ENCODE data around the gene GABRG3.

GRCh38 chr15:27323801-27324200, 352.8 kb downstream of the GABRG3 start:
- TF ChIP-seq ZBTB33 (IDR thresholded peaks at IDR 0.05; ENCODE audit: extremely low read depth, insufficient replicate concordance, low read length) (no peak), CTCF (IDR thresholded peaks at IDR 0.05 in 2 of 3, conservative IDR thresholded peaks at IDR 0.05 in 1 of 3; ENCODE audit: borderline replicate concordance in 1 of 3, insufficient read depth in 1 of 3, low read depth in 2 of 3, low read length in 2 of 3) (no peak), POLR2A (IDR thresholded peaks at IDR 0.05; ENCODE audit: borderline replicate concordance, extremely low read depth, insufficient read depth, insufficient read length) (no peak), EGR1 (IDR thresholded peaks at IDR 0.05; ENCODE audit: low read depth) (no peak), POLR2AphosphoS5 (IDR thresholded peaks at IDR 0.05; ENCODE audit: low read depth, low read length) (no peak), CEBPB (IDR thresholded peaks at IDR 0.05; ENCODE audit: low read depth) (no peak), SP1 (IDR thresholded peaks at IDR 0.05; ENCODE audit: low read depth) (no peak), EZH2 (IDR thresholded peaks at IDR 0.05) (no peak), EZH2phosphoT487 (IDR thresholded peaks at IDR 0.05; ENCODE audit: borderline replicate concordance) (no peak), YY1 (IDR thresholded peaks at IDR 0.05; ENCODE audit: extremely low read depth, insufficient replicate concordance, low read depth, low read length) (no peak), ATF3 (IDR thresholded peaks at IDR 0.05) (no peak)

Measured in HCT116 (cell line).